IMR-90 (cell line): ENCODE data around the gene TM4SF1. TPM values are rescaled to one million over a fixed set of nuclear protein-coding genes. Genes with fewer than 3 reads are reported as not detected.

Source experiments
- ATAC-seq: fragments of 200-7000 bp; cut with Tn5 transposase; 2 replicates; pipeline ENCODE4 v1.9.1; 2020; ENCODE audit warnings: low read depth, mild to moderate bottlenecking, moderate library complexity
- BruUV-seq: library from RNA; stranded (reverse); fragments of 400-500 nt; replicated peaks from 2 replicates; lab custom pipeline; 2021; lab: Mats Ljungman, UMichigan
- CTCF ChIA-PET: fragments of 300-600 bp; formaldehyde crosslinking; extraction: SDS; loops from one replicate; lab custom pipeline; 2021; ENCODE audit warnings: antibody characterized with exemption; lab: Yijun Ruan, JAX
- POLR2A ChIA-PET: fragments of 300-600 bp; sonication (Branson Sonifier 250); formaldehyde crosslinking; loops from one replicate; lab custom pipeline; 2022; ENCODE audit warnings: antibody characterized with exemption; ENCODE audit not compliant: unreplicated experiment; lab: Charles Lee
- DNase-seq: peaks from one replicate; pipeline ENCODE4 v3.0.0; 2013
- H2AFZ ChIP-seq: replicated peaks from 2 replicates; pipeline ENCODE3; 2013; ENCODE audit warnings: low read length, mild to moderate bottlenecking; ENCODE audit not compliant: poor library complexity
- H2AK5ac ChIP-seq: 2 replicates; pipeline ENCODE4 v1.6.1; 2013; ENCODE audit warnings: low read depth, low read length, inconsistent platforms
- H2AK9ac ChIP-seq: replicated peaks from 2 replicates; pipeline ENCODE3; 2013; ENCODE audit warnings: mild to moderate bottlenecking, low read depth, low read length, moderate library complexity; ENCODE audit not compliant: poor library complexity
- H2BK120ac ChIP-seq: 2 replicates; pipeline ENCODE4 v1.6.1; 2013; ENCODE audit warnings: low read depth, low read length, inconsistent platforms
- H2BK15ac ChIP-seq: 3 replicates; pipeline ENCODE4 v1.6.1; 2013; ENCODE audit warnings: low read depth, low read length, inconsistent platforms
- H2BK20ac ChIP-seq: 2 replicates; pipeline ENCODE4 v1.6.1; 2013; ENCODE audit warnings: low read depth, mild to moderate bottlenecking, inconsistent platforms, low read length, moderate library complexity
- H2BK5ac ChIP-seq: 2 replicates; pipeline ENCODE4 v1.6.1; 2013; ENCODE audit warnings: mild to moderate bottlenecking, low read depth, low read length, inconsistent platforms; ENCODE audit not compliant: poor library complexity, severe bottlenecking
- H3K14ac ChIP-seq: replicated peaks from 2 replicates; pipeline ENCODE4 v1.6.1; 2013; ENCODE audit warnings: low read depth, low read length, inconsistent platforms
- H3K18ac ChIP-seq: 2 replicates; pipeline ENCODE4 v1.6.1; 2013; ENCODE audit warnings: low read depth, low read length, control low read depth
- H3K23ac ChIP-seq: 2 replicates; pipeline ENCODE4 v1.6.1; 2013; ENCODE audit warnings: low read depth, low read length, inconsistent platforms
- H3K27ac ChIP-seq: 2 replicates; pipeline ENCODE4 v1.5.1; 2013; ENCODE audit warnings: mild to moderate bottlenecking, control low read depth, low read length; ENCODE audit not compliant: insufficient read depth
- H3K27me3 ChIP-seq: 2 replicates; pipeline ENCODE4 v1.6.1; 2013; ENCODE audit warnings: low read length; ENCODE audit not compliant: control insufficient read depth, insufficient read depth
- H3K36me3 ChIP-seq: 2 replicates; pipeline ENCODE4 v1.6.1; 2013; ENCODE audit warnings: low read length, mixed read lengths; ENCODE audit not compliant: control insufficient read depth, insufficient read depth
- H3K4ac ChIP-seq: 2 replicates; pipeline ENCODE4 v1.6.1; 2013; ENCODE audit warnings: low read depth, low read length, inconsistent platforms
- H3K4me1 ChIP-seq: 2 replicates; pipeline ENCODE4 v1.6.1; 2013; ENCODE audit warnings: low read length, mixed read lengths; ENCODE audit not compliant: control insufficient read depth, insufficient read depth
- H3K4me2 ChIP-seq: 2 replicates; pipeline ENCODE4 v1.6.1; 2013; ENCODE audit warnings: low read depth, mild to moderate bottlenecking, control low read depth, low read length, moderate library complexity
- H3K4me3 ChIP-seq: 2 replicates; pipeline ENCODE4 v1.5.1; 2013; ENCODE audit warnings: low read depth, mild to moderate bottlenecking, control low read depth, low read length, moderate library complexity; ENCODE audit not compliant: insufficient read depth
- H3K56ac ChIP-seq: 2 replicates; pipeline ENCODE4 v1.6.1; 2013; ENCODE audit warnings: low read length, inconsistent platforms; ENCODE audit not compliant: insufficient read depth; ENCODE audit errors: extremely low read depth
- H3K79me1 ChIP-seq, 2 experiments: 2 replicates each; pipeline ENCODE4 v1.6.1; 2013; ENCODE audit warnings: low read length in 2 of 2, inconsistent platforms in 1 of 2, low read depth in 1 of 2
- H3K9ac ChIP-seq: 2 replicates; pipeline ENCODE4 v1.6.1; 2013; ENCODE audit warnings: low read depth, low read length, control low read depth
- H3K9me1 ChIP-seq: 2 replicates; pipeline ENCODE4 v1.6.1; 2013; ENCODE audit warnings: low read length, inconsistent platforms; ENCODE audit not compliant: insufficient read depth
- H3K9me3 ChIP-seq: 2 replicates; pipeline ENCODE4 v1.6.1; 2013; ENCODE audit warnings: low read length; ENCODE audit not compliant: control insufficient read depth, insufficient read depth
- H4K20me1 ChIP-seq: 2 replicates; pipeline ENCODE4 v1.6.1; 2013; ENCODE audit warnings: low read length, inconsistent platforms; ENCODE audit not compliant: insufficient read depth
- H4K5ac ChIP-seq: 2 replicates; pipeline ENCODE4 v1.6.1; 2013; ENCODE audit warnings: mild to moderate bottlenecking, low read depth, low read length, control low read depth
- H4K8ac ChIP-seq, 2 experiments: 2 replicates each; pipeline ENCODE4 v1.6.1; 2013; ENCODE audit warnings: low read depth in 2 of 2, low read length in 2 of 2, control low read depth in 1 of 2, inconsistent platforms in 1 of 2
- H4K91ac ChIP-seq: 2 replicates; pipeline ENCODE4 v1.6.1; 2013; ENCODE audit warnings: low read depth, low read length, inconsistent platforms; ENCODE audit not compliant: insufficient read depth
- BHLHE40 ChIP-seq: fragments of 150-350 bp; IDR thresholded peaks from 2 replicates; pipeline ENCODE4 v1.6.1; 2016; ENCODE audit warnings: mild to moderate bottlenecking, low read depth, low read length
- CEBPB ChIP-seq: IDR thresholded peaks from 2 replicates; pipeline ENCODE4 v1.6.1; 2012; ENCODE audit warnings: low read depth, low read length, improper control_type of control experiment
- CHD1 ChIP-seq: IDR thresholded peaks from 2 replicates; pipeline ENCODE4 v1.6.1; 2012; ENCODE audit warnings: low read depth, low read length, improper control_type of control experiment
- FOS ChIP-seq: fragments of 150-350 bp; IDR thresholded peaks from 2 replicates; pipeline ENCODE4 v1.6.1; 2016; ENCODE audit warnings: low read depth, low read length
- MAFK ChIP-seq: IDR thresholded peaks from 2 replicates; pipeline ENCODE4 v1.6.1; 2012; ENCODE audit warnings: low read depth, low read length, improper control_type of control experiment
- MAZ ChIP-seq: IDR thresholded peaks from 2 replicates; pipeline ENCODE4 v1.6.1; 2012; ENCODE audit warnings: low read depth, mild to moderate bottlenecking, low read length, improper control_type of control experiment, moderate library complexity, borderline replicate concordance
- MXI1 ChIP-seq: IDR thresholded peaks from 2 replicates; pipeline ENCODE4 v1.6.1; 2012; ENCODE audit warnings: low read depth, mild to moderate bottlenecking, low read length, moderate library complexity, borderline replicate concordance
- NFE2L2 ChIP-seq: fragments of 150-350 bp; IDR thresholded peaks from 2 replicates; pipeline ENCODE4 v1.6.1; 2016; ENCODE audit warnings: low read depth, mild to moderate bottlenecking, low read length
- POLR2A ChIP-seq: IDR thresholded peaks from 2 replicates; pipeline ENCODE4 v1.6.1; 2012; ENCODE audit warnings: mild to moderate bottlenecking, low read depth, low read length
- RAD21 ChIP-seq: IDR thresholded peaks from 2 replicates; pipeline ENCODE4 v1.6.1; 2012; ENCODE audit warnings: low read length, improper control_type of control experiment
- RCOR1 ChIP-seq: IDR thresholded peaks from 2 replicates; pipeline ENCODE4 v1.6.1; 2012; ENCODE audit warnings: mild to moderate bottlenecking, low read length, improper control_type of control experiment; ENCODE audit not compliant: insufficient replicate concordance
- RFX5 ChIP-seq: IDR thresholded peaks from 2 replicates; pipeline ENCODE4 v1.8.0; 2012; ENCODE audit warnings: low read depth, mild to moderate bottlenecking, low read length, moderate library complexity
- SMC3 ChIP-seq: fragments of 150-350 bp; IDR thresholded peaks from 2 replicates; pipeline ENCODE4 v1.6.1; 2016; ENCODE audit warnings: low read depth, mild to moderate bottlenecking, antibody characterized with exemption, low read length, moderate library complexity
- WGBS, 2 experiments: methylation state at CpG; one replicate each; pipeline versions ENCODE4 v1.1.5 to v1.1.7; 2013; ENCODE audit warnings: missing lambda C conversion rate in 2 of 2; ENCODE audit not compliant: insufficient read length in 1 of 2; ENCODE audit errors: extremely low coverage in 2 of 2; 5-methylcytosine and 5-hydroxymethylcytosine counted together
- dilution Hi-C: fragments of 300-500 bp; cut with HindIII; formaldehyde crosslinking; loops from one replicate; pipeline ENCODE4 v1.14.3; 2018; ENCODE audit warnings: low sequenced_read_pairs; ENCODE audit not compliant: unreplicated experiment
- in situ Hi-C: fragments of 300-500 bp; cut with MboI; formaldehyde crosslinking; loops from 3 replicates; pipeline ENCODE4 v1.14.3; 2019; ENCODE audit warnings: low sequenced_read_pairs, inconsistent platforms, mixed read lengths
- intact Hi-C: fragments of 100-400 bp; cut with micrococcal nuclease; formaldehyde crosslinking; loops from 2 replicates; pipeline ENCODE4 v1.10.0; 2022
- polyA plus RNA-seq, 3 experiments: library from polyadenylated mRNA; depleted of rRNA; stranded (reverse); fragments of >200 nt; gene quantifications; 2 replicates each; pipeline ENCODE4 v1.2.3, GENCODE V29; 2012; ENCODE audit warnings: low replicate concordance in 1 of 3
- total RNA-seq: library from RNA; depleted of rRNA; stranded (reverse); fragments of >200 nt; gene quantifications from 2 replicates; pipeline ENCODE4 v1.2.3, GENCODE V29; 2012
- TF ChIP-seq, protein P1 (sequence below): conservative IDR thresholded peaks from 2 replicates; pipeline ENCODE4 v1.5.1; 2012; ENCODE audit warnings: mild to moderate bottlenecking, low read depth, low read length, improper control_type of control experiment
- TF ChIP-seq, protein P2 (sequence below): fragments of 150-350 bp; IDR thresholded peaks from 2 replicates; pipeline ENCODE4 v1.6.1; 2017; ENCODE audit warnings: mild to moderate bottlenecking, antibody characterized with exemption, low read length, low read depth
- TF ChIP-seq, protein P3 (sequence below): fragments of 150-350 bp; IDR thresholded peaks from 2 replicates; pipeline ENCODE4 v1.6.1; 2016; ENCODE audit warnings: low read depth, mild to moderate bottlenecking, low read length, moderate library complexity, borderline replicate concordance

TM4SF1 gene
- total and polyA plus RNA-seq, 2 of the 4 experiments (the other 2 are of a cell fraction): 232 to 302 TPM

DNA sequence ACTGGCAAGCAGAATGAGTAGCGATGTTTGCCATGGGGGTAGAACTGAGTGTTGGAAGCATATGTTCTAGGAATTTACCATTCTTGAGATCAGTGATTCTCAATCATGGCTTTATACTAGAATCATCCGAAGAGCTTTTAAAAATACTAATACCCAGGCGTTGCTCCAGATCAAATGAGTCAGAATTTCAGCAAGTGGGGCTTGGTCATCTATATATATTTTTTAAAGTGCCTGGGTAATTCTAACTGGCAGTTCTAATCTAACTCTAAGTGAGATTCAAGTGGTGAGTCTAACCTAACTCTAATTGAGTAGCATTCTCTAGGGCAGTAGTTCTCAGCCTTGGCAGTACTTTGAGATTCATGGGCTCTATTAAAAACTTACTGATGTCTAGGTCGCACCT lies 20.8 kb downstream of the TM4SF1 start:
- Histone ChIP-seq H3K9me3 (no peaks in the 10 kb centered on the region), H3K36me3 (no peaks in the 10 kb centered on the region), H3K4me1 (peaks cover 8% of the 10 kb centered on the region), H3K14ac (0 out of 2 replicates have a peak overlapping the region, but pooled peaks have one; percentile 63), H3K9me1 (0 out of 2 replicates have a peak, but pooled peaks cover 3% of the 10 kb centered on the region), H2BK5ac (no peak overlapping the region), H4K5ac (no peak overlapping the region), H2BK120ac (peak overlapping the region; percentile 59; the same call in 1 of the 2 replicates), H4K8ac (no peak overlapping the region), H3K23ac (peak overlapping the region; percentile 53; the same call in 1 of the 2 replicates), H3K79me1 (no peaks in the 10 kb centered on the region), H2BK20ac (no peak overlapping the region), H2AFZ (no peak overlapping the region), H2AK5ac (peak overlapping the region; percentile 11; the same call in 1 of the 2 replicates), H4K20me1 (no peaks in the 10 kb centered on the region), H4K91ac (no peak overlapping the region), H3K56ac (no peak overlapping the region), H2AK9ac (no peak overlapping the region), H3K9ac (no peak overlapping the region), H3K27me3 (no peaks in the 10 kb centered on the region), H2BK15ac (no peak overlapping the region; the same call in 2 of the 3 replicates), H3K27ac (0 out of 2 replicates have a peak overlapping the region, but pooled peaks have one; percentile 22), H3K18ac (peak overlapping the region; percentile 21; the same call in 1 of the 2 replicates), H3K4me2 (no peak overlapping the region), H3K4ac (no peak overlapping the region), H3K4me3 (no peak overlapping the region)
- in situ Hi-C loops (no loop called here), dilution Hi-C loops (no loop called here), intact Hi-C loops (no loop called here)
- ChIA-PET CTCF (interaction anchor here (0.7 to 1.1 kb wide), 2 partner anchors 13 to 401 kb away, joined by 3 read pairs; no protein-coding TSS in a partner anchor), POLR2A (no interaction called here)
- DNase-seq (peak; percentile 45), ATAC-seq (no peak)
- no peak for TF ChIP-seq FOS
- no peak for TF ChIP-seq NFE2L2
- no peak for TF ChIP-seq MXI1
- TF ChIP-seq RAD21: no peak
- TF ChIP-seq, protein P1, sequence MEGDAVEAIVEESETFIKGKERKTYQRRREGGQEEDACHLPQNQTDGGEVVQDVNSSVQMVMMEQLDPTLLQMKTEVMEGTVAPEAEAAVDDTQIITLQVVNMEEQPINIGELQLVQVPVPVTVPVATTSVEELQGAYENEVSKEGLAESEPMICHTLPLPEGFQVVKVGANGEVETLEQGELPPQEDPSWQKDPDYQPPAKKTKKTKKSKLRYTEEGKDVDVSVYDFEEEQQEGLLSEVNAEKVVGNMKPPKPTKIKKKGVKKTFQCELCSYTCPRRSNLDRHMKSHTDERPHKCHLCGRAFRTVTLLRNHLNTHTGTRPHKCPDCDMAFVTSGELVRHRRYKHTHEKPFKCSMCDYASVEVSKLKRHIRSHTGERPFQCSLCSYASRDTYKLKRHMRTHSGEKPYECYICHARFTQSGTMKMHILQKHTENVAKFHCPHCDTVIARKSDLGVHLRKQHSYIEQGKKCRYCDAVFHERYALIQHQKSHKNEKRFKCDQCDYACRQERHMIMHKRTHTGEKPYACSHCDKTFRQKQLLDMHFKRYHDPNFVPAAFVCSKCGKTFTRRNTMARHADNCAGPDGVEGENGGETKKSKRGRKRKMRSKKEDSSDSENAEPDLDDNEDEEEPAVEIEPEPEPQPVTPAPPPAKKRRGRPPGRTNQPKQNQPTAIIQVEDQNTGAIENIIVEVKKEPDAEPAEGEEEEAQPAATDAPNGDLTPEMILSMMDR: no peak
- TF ChIP-seq RCOR1: no peak
- TF ChIP-seq, protein P2, sequence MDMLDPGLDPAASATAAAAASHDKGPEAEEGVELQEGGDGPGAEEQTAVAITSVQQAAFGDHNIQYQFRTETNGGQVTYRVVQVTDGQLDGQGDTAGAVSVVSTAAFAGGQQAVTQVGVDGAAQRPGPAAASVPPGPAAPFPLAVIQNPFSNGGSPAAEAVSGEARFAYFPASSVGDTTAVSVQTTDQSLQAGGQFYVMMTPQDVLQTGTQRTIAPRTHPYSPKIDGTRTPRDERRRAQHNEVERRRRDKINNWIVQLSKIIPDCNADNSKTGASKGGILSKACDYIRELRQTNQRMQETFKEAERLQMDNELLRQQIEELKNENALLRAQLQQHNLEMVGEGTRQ: no peak
- TF ChIP-seq CHD1: no peak
- TF ChIP-seq, protein P3, sequence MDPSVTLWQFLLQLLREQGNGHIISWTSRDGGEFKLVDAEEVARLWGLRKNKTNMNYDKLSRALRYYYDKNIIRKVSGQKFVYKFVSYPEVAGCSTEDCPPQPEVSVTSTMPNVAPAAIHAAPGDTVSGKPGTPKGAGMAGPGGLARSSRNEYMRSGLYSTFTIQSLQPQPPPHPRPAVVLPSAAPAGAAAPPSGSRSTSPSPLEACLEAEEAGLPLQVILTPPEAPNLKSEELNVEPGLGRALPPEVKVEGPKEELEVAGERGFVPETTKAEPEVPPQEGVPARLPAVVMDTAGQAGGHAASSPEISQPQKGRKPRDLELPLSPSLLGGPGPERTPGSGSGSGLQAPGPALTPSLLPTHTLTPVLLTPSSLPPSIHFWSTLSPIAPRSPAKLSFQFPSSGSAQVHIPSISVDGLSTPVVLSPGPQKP: no peak
- no peak for TF ChIP-seq MAFK
- no peak for TF ChIP-seq CEBPB
- no peak for TF ChIP-seq BHLHE40
- TF ChIP-seq SMC3: no peak
- TF ChIP-seq POLR2A: no peak
- no peak for TF ChIP-seq RFX5
- no peak for TF ChIP-seq MAZ
- no CpG with 5 or more reads among the region's 4 CpGs for WGBS, 2 experiments
- BruUV-seq: no TSS peak
